K562 (cell line): ENCODE results near the gene ITPRIPL1.

Source experiments
- E2F6 ChIP-seq, 2 experiments: IDR thresholded peaks; 2 replicates each; pipeline ENCODE4 v1.6.1; 2011; ENCODE audit warnings: borderline replicate concordance in 1 of 2, control low read depth in 1 of 2, low read depth in 1 of 2, low read length in 1 of 2, mild to moderate bottlenecking in 1 of 2, mixed read lengths in 1 of 2, moderate library complexity in 1 of 2; ENCODE audit not compliant: insufficient read depth in 1 of 2, insufficient read length in 1 of 2, poor library complexity in 1 of 2, severe bottlenecking in 1 of 2; ENCODE audit errors: extremely low read depth in 1 of 2
- EHMT2 ChIP-seq: fragments of 450-650 bp; IDR thresholded peaks from 2 replicates; pipeline ENCODE4 v1.6.1; 2018; ENCODE audit warnings: antibody characterized with exemption
- ETS1 ChIP-seq: conservative IDR thresholded peaks from 2 replicates; pipeline ENCODE4 v1.6.1; 2011; ENCODE audit warnings: low read depth, mild to moderate bottlenecking, low read length; ENCODE audit not compliant: control insufficient read depth
- FOS ChIP-seq: IDR thresholded peaks from 3 replicates; pipeline ENCODE4 v1.6.1; 2011; ENCODE audit not compliant: insufficient read length; ENCODE audit errors: extremely low read depth
- IRF1 ChIP-seq: sonication (generic); formaldehyde crosslinking; IDR thresholded peaks from 2 replicates; pipeline ENCODE4 v1.8.0; 2022; ENCODE audit warnings: missing genetic modification reagents, mild to moderate bottlenecking, borderline replicate concordance
- PATZ1 ChIP-seq: fragments of 250-450 bp; sonication (Bioruptor Pico); IDR thresholded peaks from 2 replicates; pipeline ENCODE4 v1.5.0; 2020; ENCODE audit warnings: mild to moderate bottlenecking, borderline replicate concordance
- PKNOX1 ChIP-seq: fragments of 450-650 bp; IDR thresholded peaks from 2 replicates; pipeline ENCODE4 v1.6.1; 2016
- POLR2A ChIP-seq: fragments of 450-650 bp; conservative IDR thresholded peaks from 2 replicates; pipeline ENCODE4 v1.6.1; 2016
- RFX5 ChIP-seq: IDR thresholded peaks from 2 replicates; pipeline ENCODE4 v1.6.1; 2011; ENCODE audit warnings: low read depth, mild to moderate bottlenecking, improper control_type of control experiment, low read length
- TARDBP ChIP-seq: fragments of 450-650 bp; IDR thresholded peaks from 2 replicates; pipeline ENCODE4 v1.6.1; 2016
- ZNF274 ChIP-seq: IDR thresholded peaks from 2 replicates; pipeline ENCODE4 v1.6.1; 2011; ENCODE audit warnings: low read depth, mild to moderate bottlenecking, low read length, moderate library complexity, borderline replicate concordance

- TF ChIP-seq ETS1 (no peak), PKNOX1 (no peak), ZNF274 (no peak), RFX5 (no peak), FOS (no peak), EHMT2 (no peak), IRF1 (CRISPR knock-in tag) (no peak), TARDBP (no peak), PATZ1 (CRISPR knock-in tag) (no peak), E2F6 (IDR thresholded peaks at IDR 0.05; ENCODE audit: borderline replicate concordance in 1 of 2, extremely low read depth in 1 of 2, insufficient read depth in 1 of 2, insufficient read length in 1 of 2, low read depth in 1 of 2, low read length in 1 of 2, poor library complexity in 1 of 2, severe bottlenecking in 1 of 2) (no peak), POLR2A (no peak)
Measured at GRCh38 chr2:96326564-96326963, 1.4 kb downstream of the ITPRIPL1 start.
